Kidney capillary endothelial cell (primary cell): ENCODE data around the gene CLEC12A.
"Not testable (repeated sequence)": the region's sequence is repeated elsewhere in the genome, so short reads cannot be mapped to it uniquely, and the experiment has no call there.

Source experiments
- DNase-seq: peaks from one replicate; pipeline ENCODE4 v3.0.0-alpha.2; 2018; ENCODE audit warnings: low spot score

Gene CLEC12A

DNA sequence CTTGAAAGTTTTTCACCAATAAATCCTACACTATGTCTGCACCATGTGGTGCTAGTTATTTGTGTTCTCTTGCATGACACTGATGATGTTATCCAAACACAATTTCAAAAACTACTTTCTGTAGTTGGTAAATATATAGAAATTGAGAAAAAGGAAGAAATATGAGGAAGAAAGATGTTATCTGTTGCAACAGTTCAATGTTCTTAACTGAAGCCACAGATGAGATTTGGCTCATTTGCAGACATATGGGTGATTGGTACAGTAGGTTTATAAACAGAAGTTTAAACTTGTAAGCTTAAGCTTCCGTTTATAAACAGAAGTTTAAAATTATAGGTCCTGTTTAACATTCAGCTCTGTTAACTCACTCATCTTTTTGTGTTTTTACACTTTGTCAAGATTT lies at the start of gene CLEC12A:
CLEC12A (plus strand) TSS at position 229 of the 400 bp plus-strand sequence. CDS start 188 bp downstream, outside the sequence.
- DNase-seq = no peak

DNA sequence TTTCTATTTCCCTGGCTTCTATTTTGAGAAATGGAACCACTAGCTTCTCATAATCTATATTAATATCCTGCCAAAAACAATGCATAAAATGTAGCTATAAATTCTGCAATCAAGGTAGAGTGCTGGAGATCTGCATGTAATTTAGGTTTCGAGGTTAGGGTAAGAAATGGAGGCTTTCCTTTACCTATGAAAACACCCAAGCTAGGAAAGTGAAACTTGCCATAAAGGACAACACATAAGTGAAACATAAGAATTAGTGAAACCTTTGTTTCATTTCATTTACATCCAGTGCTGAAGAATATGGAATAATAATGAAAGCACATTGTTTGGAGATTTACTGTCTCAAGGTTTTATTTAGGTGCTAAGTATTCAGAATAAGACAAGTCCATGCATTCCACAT lies 48.8 kb upstream of the CLEC12A start:
- DNase-seq = no peak

DNA sequence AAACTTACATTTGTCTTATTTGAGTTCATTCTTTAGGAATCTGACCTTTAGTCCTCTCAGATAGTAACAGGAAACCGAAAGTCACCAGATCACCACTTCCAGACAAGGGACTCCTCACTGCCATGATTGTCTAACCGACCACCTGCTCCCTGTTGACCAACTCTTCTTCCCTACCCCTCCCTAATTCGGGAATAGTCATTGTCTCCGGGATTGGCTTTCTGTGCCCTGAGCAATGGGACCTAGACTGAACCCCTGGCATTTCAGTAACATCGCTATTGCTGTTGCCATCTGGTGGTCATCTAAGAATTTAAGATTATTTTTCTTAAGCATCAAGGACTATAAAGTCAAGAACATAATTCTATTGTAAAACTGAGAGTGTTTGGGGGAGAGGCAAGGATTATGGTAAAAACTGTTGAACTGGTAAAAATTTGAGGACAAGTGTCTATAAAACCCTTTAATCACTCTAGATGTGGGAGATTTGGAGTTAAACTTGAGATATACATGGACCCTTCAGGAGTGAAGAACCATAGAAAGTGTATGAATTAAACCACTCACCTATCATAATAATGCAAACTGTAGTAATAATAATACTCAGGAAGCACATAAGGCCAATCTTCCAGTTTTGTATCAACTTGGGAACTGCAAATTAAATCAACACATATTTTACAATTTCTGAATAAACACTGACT lies 45.4 kb upstream of the CLEC12A start:
- peak; percentile 38 for DNase-seq

DNA sequence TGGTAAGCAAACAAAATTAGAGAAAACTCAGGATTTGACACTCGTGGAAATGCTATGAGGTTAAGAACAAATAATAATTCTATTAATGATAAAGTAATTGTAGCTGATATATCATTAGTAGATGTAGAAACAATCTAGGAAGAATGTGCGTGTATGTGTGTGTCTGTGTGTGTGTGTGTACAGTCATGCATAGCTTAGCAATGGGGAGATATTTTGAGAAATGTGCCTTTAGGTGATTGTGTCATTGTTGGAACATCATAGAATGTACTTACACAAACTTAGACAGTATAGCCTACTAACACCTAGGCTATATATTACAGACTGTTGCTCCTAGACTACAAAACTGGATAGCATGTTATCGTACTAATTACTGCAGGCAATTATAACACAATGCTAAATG lies 44.3 kb upstream of the CLEC12A start:
- DNase-seq = no peak

DNA sequence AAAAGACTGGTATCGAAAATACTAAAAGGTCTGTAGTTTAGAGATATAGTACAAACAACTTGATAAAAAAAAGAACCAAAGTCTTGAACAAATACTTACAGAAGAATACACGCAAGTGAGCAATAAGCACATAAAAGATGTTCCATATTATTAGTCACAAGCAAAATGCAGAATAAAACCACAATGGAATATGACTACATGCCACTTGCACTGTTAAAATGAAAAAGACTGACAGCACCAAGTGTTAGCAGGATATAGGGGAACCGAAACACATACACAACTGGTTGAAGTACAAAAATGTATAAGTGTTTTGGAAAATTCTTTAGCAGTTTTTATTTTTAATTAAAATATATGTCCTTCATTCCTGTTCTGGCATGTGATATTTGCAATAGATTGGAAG lies 42.6 kb upstream of the CLEC12A start:
- no peak for DNase-seq

DNA sequence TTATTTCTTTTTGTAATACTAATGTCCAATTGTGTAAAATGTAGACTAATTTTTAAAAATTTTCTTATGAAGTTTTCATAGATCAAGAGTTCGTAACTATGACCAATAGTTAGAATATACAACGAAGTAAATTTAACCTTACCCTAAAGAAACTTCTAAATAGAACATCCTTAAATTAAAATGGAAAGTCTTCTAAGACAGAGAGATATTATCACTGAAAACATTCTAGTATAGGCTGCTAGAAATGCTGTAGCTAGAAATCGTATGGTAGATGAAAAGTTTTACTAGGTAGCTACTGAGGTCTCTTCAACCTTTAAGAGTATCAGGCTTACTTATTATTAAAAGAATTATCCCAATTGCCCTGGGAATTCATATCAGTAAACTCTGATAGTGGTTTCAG lies 40.0 kb upstream of the CLEC12A start:
- DNase-seq = no peak

DNA sequence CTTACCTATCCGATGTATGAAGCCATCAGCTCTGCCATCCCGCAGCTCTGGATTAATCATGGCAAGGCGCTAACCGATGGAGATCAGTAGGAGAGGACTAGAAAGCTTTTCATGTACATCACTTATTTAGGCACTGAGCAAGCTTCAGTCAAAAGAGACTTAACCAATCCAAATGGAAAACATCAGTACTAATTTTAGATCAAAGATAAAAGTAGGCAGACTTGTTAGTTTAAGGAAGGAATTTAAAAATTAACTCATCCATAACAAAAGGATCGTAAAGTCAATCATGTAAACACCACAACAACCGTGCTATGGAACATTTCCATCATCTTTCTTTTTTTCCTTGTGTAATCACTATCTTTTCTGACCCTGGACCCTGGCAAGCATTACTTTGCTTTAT lies 38.9 kb upstream of the CLEC12A start, which contains the start of gene CLEC2A:
CLEC2A (minus strand) TSS at position 101 of the 400 bp plus-strand sequence; CDS start at position 60, 41 bp downstream.
- no peak for DNase-seq

DNA sequence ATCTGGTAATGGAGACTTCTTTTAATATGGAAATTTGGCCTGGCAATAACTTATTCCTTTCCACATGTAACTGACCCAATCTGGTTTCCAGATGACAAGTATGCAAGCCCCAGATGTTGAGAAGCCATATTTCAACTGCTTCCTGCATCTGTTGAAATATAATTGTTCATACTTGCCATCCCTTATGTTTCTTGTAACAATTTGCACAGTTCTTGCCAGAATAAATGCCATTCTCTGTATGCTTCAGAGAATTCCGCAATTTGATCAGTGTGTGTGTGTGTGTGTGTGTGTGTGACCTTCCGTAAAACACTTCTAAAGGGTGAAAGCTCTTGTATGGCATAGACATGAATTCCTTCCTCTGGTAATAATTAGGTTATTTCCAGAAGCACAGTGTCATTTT lies 37.3 kb upstream of the CLEC12A start:
- no peak for DNase-seq

DNA sequence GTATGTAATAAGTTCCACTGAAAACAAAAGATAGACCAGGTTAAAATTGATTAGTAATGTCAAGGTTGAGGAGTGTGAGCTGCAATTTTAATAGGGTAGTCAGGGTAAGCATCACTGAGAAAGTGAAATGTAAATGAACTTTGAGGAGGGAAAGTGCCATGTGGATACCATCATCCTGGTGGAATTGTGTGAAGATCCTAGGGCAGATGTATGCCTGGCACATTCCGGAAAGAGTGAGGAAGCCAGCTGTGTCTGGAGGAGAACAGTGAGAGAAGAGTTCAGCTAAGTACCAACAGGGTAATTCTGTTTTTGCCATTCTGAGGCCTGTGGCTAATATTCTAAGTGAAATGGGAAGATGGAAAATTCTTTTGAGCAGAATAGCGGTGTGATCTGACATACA lies 36.2 kb upstream of the CLEC12A start:
- DNase-seq = no peak

DNA sequence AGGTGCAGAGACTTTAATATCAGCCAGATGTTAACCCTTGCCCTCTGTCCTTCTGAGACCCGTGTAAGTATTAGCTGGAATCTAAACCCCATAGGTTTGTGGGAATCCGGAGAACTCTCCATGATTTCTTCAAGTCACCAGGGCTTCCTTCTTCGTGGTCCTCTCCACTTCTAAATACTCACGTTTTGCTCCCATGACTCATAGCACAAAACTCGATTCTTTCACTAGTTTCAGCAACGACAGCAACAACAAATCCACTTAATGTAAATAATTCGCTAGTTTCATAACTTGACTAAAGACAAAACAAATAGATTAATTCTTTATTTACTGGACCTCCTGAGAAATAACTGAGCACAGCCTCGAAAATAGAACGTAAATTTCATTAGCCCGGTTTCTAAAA lies 34.6 kb upstream of the CLEC12A start:
- no peak for DNase-seq

DNA sequence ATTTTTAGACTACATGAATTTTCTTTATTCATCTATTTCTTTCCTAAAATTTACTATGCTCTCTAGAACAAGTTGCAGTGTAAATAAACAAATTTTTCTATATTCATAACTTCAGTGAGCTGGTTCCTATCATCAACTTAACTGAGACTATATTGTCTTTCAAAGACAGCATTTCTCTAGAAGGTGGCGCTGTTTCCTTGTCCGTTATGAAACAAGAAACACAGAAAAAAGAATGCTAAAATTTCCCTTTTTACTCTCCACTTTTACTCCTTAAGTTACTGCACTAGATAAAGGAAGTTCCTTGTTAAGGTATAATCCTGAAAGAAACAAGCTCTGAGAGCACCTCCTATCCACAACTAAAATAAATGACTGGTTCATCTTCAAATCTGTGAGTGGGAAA lies 30.8 kb upstream of the CLEC12A start:
- DNase-seq = no peak

DNA sequence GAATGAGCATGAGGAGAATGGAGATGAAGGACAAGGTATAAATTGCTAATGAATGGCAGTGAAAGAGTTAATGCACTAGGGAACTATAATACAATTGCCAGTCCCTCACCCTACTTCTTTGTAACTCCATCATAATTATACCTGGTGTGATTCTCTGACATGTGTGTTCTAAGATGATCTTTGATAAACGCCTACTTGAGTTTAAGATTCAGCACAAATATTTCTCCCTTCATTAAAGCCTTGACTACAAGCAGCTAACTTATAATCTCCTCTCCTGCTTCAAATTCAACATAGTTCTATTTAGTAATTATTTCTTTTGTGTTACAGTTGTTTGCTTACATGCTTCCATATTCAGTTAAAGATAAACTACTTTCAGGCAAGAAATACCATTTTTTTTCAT lies 29.4 kb upstream of the CLEC12A start:
- no peak for DNase-seq

DNA sequence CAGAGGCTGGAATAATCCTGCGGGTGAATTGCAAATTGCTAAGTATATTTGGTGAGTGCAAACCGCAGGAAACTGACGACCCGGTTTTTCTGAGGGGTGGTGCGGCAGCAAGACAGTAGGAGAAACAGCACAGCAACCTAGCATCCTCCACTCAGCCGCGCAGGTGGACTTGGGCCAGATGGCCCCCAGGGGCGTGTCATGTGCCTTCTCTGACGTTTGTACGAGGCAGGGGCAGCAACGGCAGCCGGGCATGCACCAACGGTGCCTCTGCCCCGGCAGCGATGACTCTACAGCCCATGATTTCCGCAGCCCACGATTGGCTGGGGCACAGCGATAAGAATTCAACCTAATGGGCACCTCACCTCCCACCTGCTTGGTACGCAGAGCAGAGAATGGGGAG lies 28.0 kb upstream of the CLEC12A start:
- no peak for DNase-seq

DNA sequence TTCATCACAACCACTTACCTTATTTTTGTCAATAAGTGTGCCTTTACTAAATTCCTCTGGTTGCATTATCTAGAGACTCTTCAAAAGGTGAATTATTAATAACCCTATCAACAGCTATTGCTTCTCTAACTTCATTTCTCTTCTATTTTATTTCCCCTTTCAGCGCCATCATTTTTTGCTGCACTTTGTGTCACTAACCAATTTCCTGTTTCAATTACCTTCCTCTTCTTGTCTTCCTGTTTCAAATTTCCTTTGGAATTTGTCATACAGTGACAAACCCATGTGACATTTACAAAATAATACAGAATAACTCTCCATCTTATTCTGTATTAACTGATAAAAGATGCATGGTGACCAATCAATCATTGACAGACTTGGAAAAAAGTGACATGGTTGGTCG lies 26.8 kb upstream of the CLEC12A start:
- no peak for DNase-seq

DNA sequence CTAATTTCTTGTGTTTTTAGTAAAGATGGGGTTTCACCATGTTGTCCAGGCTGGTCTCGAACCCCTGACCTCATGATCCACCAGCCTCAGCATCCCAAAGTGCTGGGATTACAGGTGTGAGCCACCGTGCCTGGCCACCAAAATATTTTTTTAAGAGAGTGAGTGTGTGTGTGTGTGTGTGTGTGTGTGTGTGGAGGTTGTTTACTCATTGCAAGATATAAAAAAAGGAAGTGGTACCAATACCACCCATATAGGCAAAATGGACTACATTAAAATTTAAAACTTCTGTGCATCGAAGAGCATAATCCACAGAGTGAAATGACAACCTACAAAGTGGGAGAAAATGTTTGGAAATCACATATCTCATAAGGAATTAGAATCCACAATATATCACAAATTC lies 23.5 kb upstream of the CLEC12A start:
- DNase-seq = no peak

DNA sequence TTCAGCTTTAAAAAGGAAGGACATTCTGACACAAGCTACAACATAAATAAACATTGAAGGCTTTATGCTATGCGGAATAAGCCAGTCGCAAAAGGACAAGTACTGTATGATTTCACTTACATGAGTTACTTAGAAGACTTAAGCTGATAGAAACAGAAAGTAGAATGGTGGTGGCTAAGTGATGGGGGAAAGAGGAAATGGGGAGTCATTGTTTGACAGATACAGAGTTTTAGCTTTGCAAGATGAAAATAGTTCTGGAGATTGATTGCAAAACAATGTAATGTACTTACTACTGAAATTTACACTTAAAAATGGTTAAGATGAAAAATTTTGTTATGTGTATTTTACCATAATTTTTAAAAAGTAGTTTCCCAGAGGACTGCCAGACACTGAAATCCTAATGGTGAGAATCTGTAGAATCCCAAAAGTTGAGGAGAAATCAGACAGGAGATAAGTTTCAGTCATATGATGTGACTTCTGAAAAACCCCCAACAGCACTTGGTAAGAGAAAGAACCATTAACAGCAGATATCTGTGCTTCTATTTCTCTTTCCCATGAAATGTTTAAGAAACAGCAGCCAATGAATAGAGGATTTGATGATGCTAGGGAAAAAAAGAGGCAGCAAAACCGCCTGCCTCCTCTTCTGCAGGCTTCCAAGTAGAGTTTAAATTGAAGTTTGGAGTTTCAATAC lies 22.5 kb upstream of the CLEC12A start:
- DNase-seq = no peak

DNA sequence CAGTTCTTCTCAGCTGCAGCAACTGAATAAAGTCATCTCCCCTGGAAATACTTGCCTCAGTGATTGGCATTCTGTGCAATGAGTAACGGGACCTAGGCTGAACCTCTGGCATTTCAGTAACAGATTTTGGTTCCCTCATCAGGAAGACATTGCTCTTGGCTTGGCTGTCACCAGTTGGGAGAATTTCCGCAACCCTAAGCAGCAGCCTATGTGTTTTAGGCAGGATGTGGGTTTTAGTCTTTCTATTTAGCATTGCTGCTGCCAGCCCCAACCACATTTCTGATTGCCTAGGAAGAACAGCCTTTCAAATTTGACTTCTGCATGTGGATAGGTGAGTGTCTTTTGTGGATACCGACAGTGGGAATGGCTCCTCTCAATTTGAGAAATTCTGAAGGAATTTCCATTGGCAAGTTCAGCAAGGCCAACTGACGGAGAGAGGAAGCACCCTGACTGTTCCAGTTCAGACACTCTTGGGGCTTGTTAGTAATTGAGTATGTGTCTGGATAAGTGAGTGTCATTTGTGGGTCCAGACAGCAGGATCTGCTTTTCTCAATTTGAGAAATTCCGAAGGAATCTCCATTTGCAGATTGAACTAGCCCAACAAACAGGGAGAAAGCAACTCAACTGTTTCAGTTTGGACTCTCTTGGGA lies 20.1 kb upstream of the CLEC12A start:
- no peak for DNase-seq

DNA sequence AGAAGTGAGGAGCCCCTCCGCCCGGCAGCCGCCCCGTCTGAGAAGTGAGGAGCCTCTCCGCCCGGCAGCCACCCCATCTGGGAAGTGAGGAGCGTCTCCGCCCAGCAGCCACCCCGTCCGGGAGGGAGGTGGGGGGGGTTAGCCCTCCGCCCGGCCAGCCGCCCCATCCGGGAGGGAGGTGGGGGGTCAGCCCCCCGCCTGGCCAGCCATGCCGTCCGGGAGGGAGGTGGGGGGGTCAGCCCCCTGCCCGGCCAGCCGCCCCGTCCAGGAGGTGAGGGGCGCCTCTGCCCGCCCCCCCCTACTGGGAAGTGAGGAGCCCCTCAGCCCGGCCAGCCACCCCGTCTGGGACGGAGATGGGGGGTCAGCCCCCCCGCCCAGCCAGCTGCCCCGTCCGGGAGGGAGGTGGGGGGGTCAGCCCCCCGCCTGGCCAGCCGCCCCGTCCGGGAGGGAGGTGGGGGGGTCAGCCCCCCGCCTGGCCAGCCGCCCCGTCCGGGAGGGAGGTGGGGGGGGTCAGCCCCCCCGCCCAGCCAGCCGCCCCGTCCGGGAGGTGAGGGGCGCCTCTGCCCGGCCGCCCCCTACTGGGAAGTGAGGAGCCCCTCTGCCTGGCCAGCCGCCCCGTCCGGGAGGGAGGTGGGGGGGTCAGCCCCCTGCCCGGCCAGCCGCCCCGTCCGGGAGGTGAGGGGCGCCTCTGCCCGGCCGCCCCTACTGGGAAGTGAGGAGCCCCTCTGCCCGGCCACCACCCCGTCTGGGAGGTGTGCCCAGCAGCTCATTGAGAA lies 18.1 kb upstream of the CLEC12A start:
- not testable (repeated sequence) for DNase-seq

DNA sequence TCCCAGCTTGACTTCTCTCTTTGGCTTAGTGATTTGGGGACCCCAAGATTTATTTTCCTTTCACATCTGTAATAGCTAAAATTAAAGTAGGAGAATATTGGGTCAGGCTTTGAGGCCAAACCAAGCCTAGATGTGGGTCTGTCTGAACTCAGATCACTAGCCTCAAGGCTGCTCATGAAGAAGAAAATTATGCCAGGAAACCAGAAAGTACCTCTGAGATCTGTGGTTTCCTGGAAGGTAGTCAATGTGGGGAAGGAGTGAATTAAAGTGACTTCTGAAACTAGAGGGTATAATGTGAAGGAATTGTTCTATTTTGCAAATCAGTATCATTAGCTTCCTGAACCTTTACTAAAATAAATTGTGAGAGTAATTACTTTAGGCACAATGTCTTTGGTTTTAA lies 13.4 kb upstream of the CLEC12A start:
- DNase-seq = no peak

DNA sequence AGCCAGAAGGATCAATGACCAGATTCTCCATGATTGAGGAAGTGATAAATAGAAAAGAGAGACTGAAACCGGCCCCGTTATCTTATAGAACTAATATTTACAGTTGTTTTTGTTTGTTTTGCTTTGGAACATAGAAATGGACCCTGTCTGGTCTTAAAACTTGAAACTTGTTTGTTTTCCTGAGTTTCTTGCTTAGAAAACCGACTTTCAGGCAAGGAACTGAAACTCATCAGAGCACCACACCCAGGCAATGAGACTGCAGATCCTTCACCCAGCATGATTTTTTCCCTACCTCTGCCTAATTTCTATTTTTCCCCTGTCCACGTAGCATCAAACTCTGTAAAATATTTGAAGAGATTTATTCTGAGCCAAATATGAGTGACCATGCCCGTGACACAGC lies 10.6 kb upstream of the CLEC12A start:
- no peak for DNase-seq

DNA sequence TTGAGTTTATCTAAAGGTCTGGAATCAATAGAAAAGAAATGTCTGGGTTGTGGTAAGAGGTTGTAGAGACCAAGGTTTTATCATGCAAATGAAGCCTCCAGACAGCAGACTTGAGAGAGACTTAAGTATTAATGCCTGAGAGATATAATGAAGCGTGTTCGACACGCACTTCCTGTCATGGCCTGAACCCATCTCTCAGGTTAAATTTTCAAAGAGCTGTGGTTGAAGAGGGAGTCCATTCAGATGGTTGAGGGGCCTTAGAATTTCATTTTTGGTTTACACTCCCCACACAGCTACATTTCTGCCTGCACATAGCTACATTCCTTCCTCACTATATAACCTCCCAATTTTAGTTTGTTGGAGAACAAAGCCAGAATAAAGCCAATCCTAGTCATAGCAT lies 10.1 kb upstream of the CLEC12A start:
- DNase-seq = no peak

DNA sequence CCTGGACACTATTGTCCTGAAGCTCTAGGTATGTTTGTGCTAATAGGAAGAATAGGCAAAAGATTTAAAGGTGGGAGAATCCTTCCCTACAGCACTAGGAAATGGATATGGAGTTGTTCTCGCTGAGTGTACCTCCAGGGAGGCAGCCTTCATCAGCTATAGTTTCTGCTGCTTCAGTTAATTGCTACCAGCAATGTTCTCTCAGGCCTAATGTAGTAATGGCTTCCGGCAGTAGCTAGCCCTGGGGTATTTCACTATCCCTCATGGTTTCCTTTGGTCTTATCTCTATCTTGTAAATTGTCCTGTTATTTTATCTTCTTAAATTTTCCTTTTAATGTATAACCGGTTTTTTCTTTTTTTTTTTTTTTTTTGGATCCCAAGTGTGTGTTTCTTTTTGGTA lies 9.3 kb upstream of the CLEC12A start:
- DNase-seq = no peak

DNA sequence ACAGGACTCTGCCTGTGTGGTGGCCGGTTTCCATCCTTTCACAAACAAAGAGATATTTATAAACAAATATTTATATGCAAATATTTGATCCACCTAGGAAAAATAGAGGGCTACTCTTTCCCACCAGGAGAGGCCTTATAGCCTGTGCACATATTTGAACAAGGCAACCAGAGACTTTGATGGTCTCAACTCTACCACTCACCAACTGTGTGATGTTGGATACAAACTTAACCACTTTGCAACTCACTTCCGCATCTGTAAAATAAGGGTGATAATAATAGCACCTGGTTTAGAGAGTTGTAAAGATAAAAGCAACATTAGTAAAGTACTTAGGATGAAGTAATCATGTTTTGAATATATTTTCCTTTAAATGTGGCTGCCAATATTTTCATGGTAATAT lies 1.5 kb upstream of the CLEC12A start:
- DNase-seq = no peak
